ENCODE data around the gene NCS1. TPM values are rescaled to one million over a fixed set of nuclear protein-coding genes. Genes with fewer than 3 reads are reported as not detected.

The NCS1 gene
- total and polyA plus RNA-seq, 8 donors: 16.7 to 24.9 (median 19.7) TPM

DNA sequence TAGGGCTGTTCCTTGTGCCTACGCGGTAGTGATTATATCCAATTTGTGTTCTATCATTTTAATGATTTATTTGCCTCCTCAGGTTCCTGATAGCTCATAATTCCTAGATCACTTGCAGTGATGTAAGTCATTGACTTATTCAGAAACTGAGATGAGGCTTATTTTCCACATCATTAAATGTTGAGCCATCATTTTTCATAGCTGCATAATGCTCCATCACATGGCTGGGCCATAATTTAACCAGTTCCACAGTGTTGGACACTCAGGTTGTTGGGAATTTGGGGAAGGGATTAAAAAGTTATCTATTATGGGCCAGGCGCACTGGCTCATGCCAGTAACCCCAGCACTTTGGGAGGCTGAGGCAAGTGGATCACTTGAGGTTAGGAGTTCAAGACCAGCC is 57.6 kb downstream of the NCS1 start:
- Histone ChIP-seq H3K27me3 (no peaks in the 10 kb centered on the region), H3K4me1 (no peaks in the 10 kb centered on the region), H3K9me3 (peaks cover 0 to 16% of the 10 kb centered on the region in 2 donors), H3K4me3 (no peak overlapping the region), H3K27ac (no peak overlapping the region), H3K36me3 (no peaks in the 10 kb centered on the region)
- TF ChIP-seq, protein P1, sequence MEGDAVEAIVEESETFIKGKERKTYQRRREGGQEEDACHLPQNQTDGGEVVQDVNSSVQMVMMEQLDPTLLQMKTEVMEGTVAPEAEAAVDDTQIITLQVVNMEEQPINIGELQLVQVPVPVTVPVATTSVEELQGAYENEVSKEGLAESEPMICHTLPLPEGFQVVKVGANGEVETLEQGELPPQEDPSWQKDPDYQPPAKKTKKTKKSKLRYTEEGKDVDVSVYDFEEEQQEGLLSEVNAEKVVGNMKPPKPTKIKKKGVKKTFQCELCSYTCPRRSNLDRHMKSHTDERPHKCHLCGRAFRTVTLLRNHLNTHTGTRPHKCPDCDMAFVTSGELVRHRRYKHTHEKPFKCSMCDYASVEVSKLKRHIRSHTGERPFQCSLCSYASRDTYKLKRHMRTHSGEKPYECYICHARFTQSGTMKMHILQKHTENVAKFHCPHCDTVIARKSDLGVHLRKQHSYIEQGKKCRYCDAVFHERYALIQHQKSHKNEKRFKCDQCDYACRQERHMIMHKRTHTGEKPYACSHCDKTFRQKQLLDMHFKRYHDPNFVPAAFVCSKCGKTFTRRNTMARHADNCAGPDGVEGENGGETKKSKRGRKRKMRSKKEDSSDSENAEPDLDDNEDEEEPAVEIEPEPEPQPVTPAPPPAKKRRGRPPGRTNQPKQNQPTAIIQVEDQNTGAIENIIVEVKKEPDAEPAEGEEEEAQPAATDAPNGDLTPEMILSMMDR (IDR thresholded peaks at IDR 0.05): no peak
- no peak for ATAC-seq
- intact Hi-C loops (cut with DNase I): loop anchor here in 1 of 2 donors (10.0 kb wide), 1 partner anchor 105 kb away; no protein-coding TSS in a partner anchor
- DNase-seq: no peak

DNA sequence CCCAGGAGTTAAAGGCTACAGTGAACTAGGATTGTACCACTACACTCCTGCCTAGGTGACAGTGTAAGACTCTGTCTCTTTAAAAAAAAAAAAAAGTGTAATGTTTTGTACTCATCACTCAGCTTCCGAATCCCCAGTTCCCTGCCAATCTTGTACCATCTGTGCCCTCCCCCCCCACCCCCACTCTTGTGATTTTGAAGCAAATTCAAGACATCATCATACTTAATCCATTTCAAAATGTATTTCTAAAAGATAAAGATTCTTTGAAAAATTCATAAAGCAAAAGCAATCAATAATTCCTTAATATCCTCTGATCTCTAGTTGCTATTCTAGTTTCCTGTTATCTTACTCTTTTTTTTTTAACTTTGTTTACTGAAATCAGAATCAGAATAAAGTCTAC is 58.4 kb downstream of the NCS1 start:
- Histone ChIP-seq H3K27me3 (no peaks in the 10 kb centered on the region), H3K4me3 (no peak overlapping the region), H3K36me3 (no peaks in the 10 kb centered on the region), H3K27ac (no peak overlapping the region), H3K9me3 (peaks cover 0 to 16% of the 10 kb centered on the region in 2 donors), H3K4me1 (no peaks in the 10 kb centered on the region)
- intact Hi-C loops (cut with DNase I): loop anchor here in 1 of 2 donors (10.0 kb wide), 1 partner anchor 106 kb away; no protein-coding TSS in a partner anchor
- TF ChIP-seq, protein P1 (IDR thresholded peaks at IDR 0.05): no peak
- ATAC-seq (no peak), DNase-seq (no peak)

DNA sequence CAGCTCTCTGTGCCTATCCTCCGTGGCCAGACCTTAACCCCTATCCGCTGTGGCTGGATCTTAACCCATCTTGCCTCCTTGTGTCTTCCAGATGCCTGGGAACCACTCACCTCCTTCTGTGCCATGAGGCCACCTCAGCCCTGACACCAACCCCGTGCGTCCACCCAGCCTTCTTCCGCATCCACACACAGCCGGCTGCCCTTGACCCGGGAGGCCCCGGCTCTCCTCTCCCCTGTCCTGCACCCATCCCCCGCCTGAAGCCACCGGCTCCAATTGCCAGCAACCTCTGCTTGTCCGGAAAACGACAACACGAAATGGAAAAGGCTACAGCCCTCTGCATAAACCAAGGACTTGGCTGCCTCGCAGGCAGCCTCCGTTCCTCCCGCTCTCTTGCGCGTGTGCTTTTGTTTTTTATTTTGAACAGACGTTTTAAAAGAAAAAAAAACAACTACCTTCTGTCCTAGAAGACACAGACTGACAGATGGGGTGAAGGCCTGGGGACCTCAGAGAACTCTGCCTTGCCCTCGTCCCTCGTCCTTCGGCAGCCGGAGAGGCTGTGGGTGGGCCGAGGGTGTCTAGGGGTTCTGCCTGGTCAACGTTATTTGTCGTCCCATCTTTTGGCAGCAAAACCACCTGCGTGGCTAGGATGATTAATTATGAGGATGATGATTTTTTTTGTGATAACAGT is 60.8 kb downstream of the NCS1 start:
- ATAC-seq (no peak), DNase-seq (no peak)
- TF ChIP-seq, protein P1 (IDR thresholded peaks at IDR 0.05): no peak
- intact Hi-C loops (cut with DNase I): loop anchor here in 1 of 2 donors (10.0 kb wide), 1 partner anchor 108 kb away; no protein-coding TSS in a partner anchor
- Histone ChIP-seq H3K4me1 (peaks cover 0 to 14% of the 10 kb centered on the region in 2 donors), H3K4me3 (no peak overlapping the region), H3K36me3 (no peaks in the 10 kb centered on the region), H3K27me3 (no peaks in the 10 kb centered on the region), H3K27ac (no peak overlapping the region), H3K9me3 (peaks cover 0 to 6% of the 10 kb centered on the region in 2 donors)

DNA sequence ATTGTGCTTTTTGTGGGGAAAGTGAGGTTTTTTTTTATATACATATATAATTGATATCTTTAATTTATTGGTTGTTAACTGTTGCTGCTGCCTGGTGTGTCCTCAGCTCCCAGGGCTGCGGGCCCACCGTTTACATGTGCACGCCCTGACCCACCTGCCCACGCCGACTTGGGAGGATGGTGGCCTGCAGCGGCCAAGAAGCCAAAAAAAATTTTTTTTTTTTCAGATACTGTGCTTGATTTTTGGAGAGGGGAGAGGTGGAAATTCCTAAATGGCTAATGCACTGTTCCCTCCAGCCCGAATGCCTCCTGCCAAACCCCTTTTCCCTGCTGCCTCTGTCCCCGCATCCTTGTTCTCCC is 61.4 kb downstream of the NCS1 start:
- Histone ChIP-seq H3K9me3 (peaks cover 0 to under 1% of the 10 kb centered on the region in 2 donors), H3K36me3 (no peaks in the 10 kb centered on the region), H3K27ac (no peak overlapping the region), H3K27me3 (no peaks in the 10 kb centered on the region), H3K4me3 (no peak overlapping the region), H3K4me1 (peaks cover 0 to 14% of the 10 kb centered on the region in 2 donors)
- no peak for DNase-seq
- ATAC-seq: no peak
- intact Hi-C loops (cut with DNase I): loop anchor here in 1 of 2 donors (10.0 kb wide), 1 partner anchor 109 kb away; no protein-coding TSS in a partner anchor
- TF ChIP-seq, protein P1 (IDR thresholded peaks at IDR 0.05): no peak

DNA sequence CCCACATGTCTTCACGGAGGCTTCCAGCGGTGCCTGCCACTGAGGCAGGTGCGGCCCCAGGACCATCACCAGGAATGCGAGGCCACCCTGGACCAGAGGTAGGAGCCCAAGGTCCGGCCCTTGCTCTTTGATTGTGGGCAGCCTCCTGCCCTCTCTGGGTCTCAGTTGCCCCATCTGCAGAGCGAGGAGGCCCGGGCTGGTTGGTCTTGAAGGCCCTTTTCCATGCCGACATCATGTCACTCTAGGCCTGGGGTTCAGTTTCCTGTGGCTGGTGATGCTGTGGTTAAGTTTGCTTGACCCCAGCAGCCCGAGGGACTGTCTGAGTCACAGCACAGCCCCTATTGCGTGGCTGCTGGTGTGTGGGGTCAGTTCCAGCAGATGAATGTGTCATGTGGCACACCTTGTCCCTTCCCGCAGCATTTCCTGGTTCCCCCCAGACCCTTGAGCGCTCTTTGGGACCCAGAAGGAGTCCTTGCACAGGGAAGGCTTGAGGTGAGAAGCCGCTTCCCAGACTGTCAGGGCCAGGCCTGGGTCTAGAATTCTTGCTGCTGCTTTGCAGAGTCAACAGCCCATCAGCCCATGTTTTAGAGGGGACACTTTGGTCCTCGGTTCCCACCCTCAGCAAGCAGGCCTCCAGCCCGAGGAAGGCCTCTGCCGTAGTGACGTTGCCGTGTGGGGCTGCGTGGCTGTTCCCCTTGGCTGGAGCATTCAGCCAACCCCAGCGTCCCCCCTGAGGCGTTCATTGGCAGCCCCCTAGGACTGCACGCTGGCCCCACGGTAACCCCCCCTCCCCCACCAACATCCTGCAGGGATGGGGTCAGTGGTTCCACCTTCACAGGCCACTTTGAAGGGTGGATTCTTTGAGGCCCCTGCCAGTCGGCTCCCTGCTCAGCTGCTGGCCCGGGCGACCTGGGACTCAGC is 62.4 kb downstream of the NCS1 start:
- TF ChIP-seq, protein P1 (IDR thresholded peaks at IDR 0.05): no peak
- intact Hi-C loops (cut with DNase I): loop anchor here (5.0 to 10.0 kb wide), 2 partner anchors 110 to 127 kb away; no protein-coding TSS in a partner anchor
- Histone ChIP-seq H3K27ac (no peak overlapping the region), H3K4me1 (peaks cover 0 to 14% of the 10 kb centered on the region in 2 donors), H3K9me3 (no peaks in the 10 kb centered on the region), H3K36me3 (no peaks in the 10 kb centered on the region), H3K27me3 (no peaks in the 10 kb centered on the region), H3K4me3 (no peak overlapping the region)
- DNase-seq (no peak), ATAC-seq (no peak)
